Uterus (tissue), 4 donors: ENCODE results near the gene PCDH9. TPM values are rescaled to one million over a fixed set of nuclear protein-coding genes. Genes with fewer than 3 reads are reported as not detected.
"Not testable (repeated sequence)": the region's sequence is repeated elsewhere in the genome, so short reads cannot be mapped to it uniquely, and the experiment has no call there.

Experiments
- DNase-seq, 2 donors: peaks; one replicate each; pipeline ENCODE4 v3.0.0-alpha.2; 2019 to 2020
- H3K27ac ChIP-seq, 2 donors: fragments of 200-600 bp; sonication (generic); 1 replicate in 1 of 2; 2 replicates in 1 of 2; pipeline ENCODE4 v1.5.1; 2016 to 2018
- H3K27me3 ChIP-seq, 2 donors: fragments of 200-600 bp; sonication (generic); one replicate each; pipeline ENCODE4 v1.5.1; 2018 to 2019; ENCODE audit warnings: control low read depth in 1 of 2
- H3K36me3 ChIP-seq, 2 donors: fragments of 200-600 bp; sonication (generic); one replicate each; pipeline ENCODE4 v1.5.1; 2019; ENCODE audit warnings: control low read depth in 1 of 2
- H3K4me1 ChIP-seq, 2 donors: fragments of 200-600 bp; sonication (generic); one replicate each; pipeline ENCODE4 v1.5.1; 2018 to 2019; ENCODE audit warnings: control low read depth in 1 of 2
- H3K4me3 ChIP-seq, 2 donors: fragments of 200-600 bp; sonication (generic); 1 replicate in 1 of 2; 2 replicates in 1 of 2; pipeline ENCODE4 v1.5.1; 2018 to 2019; ENCODE audit warnings: mild to moderate bottlenecking in 1 of 2
- H3K9me3 ChIP-seq, 2 donors: fragments of 200-600 bp; sonication (generic); one replicate each; pipeline ENCODE4 v1.5.1; 2019; ENCODE audit warnings: control low read depth in 1 of 2
- POLR2A ChIP-seq, 2 donors: fragments of 450-650 bp; IDR thresholded peaks; one replicate each; pipeline ENCODE4 v1.6.1; 2016; ENCODE audit warnings: antibody characterized with exemption in 2 of 2, mild to moderate bottlenecking in 1 of 2, moderate library complexity in 1 of 2
- intact Hi-C: fragments of 100-400 bp; cut with DNase I; formaldehyde crosslinking; loops from one replicate; pipeline ENCODE4 v1.15.1; 2023; ENCODE audit warnings: low total_unique reads
- total RNA-seq, 4 donors: library from RNA; depleted of rRNA in 3 of 4; stranded (reverse); fragments of >200 nt in 3 of 4; gene quantifications; one replicate each; pipeline versions ENCODE4 v1.1.0 to v1.2.4, GENCODE V29; 2014 to 2023
- TF ChIP-seq, protein P1 (sequence below), 4 experiments: fragments of 200-600 bp in 2 of 4; fragments of 450-650 bp in 2 of 4; sonication (generic) in 2 of 4; IDR thresholded peaks; one replicate each; pipeline ENCODE4 v1.5.1; 2016 to 2019; ENCODE audit warnings: antibody characterized with exemption in 4 of 4, mild to moderate bottlenecking in 2 of 4, moderate library complexity in 1 of 4
- donor health status: DM: yes; HTN: yes; CAD: no.

Gene PCDH9
- total RNA-seq, 4 donors from 2014 or later, result 0.51 to 45.7 (median 2.1) TPM

DNA sequence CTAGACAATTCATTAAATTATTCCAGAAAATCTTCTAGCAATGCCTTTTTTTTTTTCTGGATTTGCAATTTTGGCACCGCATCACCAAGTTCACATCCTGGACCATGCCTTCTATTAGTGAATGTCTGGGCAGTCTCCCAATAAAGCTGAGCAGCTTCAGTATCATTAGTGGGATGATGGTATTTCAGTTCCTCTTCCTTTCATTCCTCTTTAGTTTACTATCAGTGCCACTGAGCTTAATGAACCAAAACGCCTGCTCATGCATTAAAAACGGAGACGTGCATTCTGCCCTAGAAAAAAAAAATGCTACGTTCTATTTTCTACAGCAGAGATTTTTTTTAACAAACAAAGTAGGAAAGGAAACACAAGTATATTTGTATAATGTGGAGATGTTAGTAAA, 343.0 kb downstream of the PCDH9 start:
- TF ChIP-seq, protein P1, sequence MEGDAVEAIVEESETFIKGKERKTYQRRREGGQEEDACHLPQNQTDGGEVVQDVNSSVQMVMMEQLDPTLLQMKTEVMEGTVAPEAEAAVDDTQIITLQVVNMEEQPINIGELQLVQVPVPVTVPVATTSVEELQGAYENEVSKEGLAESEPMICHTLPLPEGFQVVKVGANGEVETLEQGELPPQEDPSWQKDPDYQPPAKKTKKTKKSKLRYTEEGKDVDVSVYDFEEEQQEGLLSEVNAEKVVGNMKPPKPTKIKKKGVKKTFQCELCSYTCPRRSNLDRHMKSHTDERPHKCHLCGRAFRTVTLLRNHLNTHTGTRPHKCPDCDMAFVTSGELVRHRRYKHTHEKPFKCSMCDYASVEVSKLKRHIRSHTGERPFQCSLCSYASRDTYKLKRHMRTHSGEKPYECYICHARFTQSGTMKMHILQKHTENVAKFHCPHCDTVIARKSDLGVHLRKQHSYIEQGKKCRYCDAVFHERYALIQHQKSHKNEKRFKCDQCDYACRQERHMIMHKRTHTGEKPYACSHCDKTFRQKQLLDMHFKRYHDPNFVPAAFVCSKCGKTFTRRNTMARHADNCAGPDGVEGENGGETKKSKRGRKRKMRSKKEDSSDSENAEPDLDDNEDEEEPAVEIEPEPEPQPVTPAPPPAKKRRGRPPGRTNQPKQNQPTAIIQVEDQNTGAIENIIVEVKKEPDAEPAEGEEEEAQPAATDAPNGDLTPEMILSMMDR (IDR thresholded peaks at IDR 0.05), result no peak
- no peak for TF ChIP-seq POLR2A (IDR thresholded peaks at IDR 0.05)
- Histone ChIP-seq H3K36me3 (no peaks in the 10 kb centered on the region), H3K4me1 (no peaks in the 10 kb centered on the region), H3K4me3 (no peak overlapping the region), H3K27me3 (no peaks in the 10 kb centered on the region), H3K9me3 (no peaks in the 10 kb centered on the region), H3K27ac (no peak overlapping the region)
- intact Hi-C loops, result no loop called here
- DNase-seq, result no peak

DNA sequence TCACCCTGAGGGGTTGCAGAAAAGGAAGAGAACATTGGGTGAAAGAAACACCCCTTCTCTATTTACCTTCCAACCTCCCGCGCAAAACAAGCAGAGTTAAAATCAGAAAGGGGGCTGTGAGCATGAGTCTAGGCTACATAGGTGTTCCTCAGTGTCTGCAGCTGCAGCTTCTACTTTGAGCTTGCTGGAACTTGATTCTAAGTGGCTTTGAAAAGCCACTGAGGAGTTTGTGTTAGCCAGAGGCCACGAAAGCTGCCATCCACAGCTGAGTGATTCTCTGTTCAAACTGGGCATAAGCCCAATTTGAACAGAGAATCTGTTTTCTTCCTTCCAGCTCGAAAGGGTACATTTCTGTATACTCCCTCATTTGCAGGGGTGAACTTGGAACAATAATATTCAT, 343.9 kb downstream of the PCDH9 start:
- no peak for DNase-seq
- Histone ChIP-seq H3K9me3 (no peaks in the 10 kb centered on the region), H3K27ac (no peak overlapping the region), H3K36me3 (no peaks in the 10 kb centered on the region), H3K27me3 (no peaks in the 10 kb centered on the region), H3K4me3 (no peak overlapping the region), H3K4me1 (no peaks in the 10 kb centered on the region)
- intact Hi-C loops, result no loop called here
- no peak for TF ChIP-seq POLR2A (IDR thresholded peaks at IDR 0.05)
- TF ChIP-seq, protein P1 (IDR thresholded peaks at IDR 0.05), result no peak

DNA sequence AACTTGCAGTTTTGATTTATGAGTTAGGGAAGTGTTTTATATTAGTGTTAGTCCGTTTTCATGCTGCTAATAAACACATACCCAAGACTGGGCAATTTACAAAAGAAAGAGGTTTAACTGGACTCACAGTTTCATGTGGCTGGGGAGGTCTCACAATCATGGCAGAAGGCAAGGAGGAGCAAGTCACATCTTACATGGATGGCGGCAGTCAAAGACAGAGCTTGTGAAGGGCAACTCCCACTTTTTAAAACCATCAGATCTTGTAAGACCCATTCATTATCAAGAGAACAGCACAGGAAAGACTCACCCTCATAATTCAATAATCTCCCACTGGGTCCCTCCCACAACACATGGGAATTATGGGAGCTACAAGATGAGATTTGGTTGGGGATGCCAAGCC, 349.0 kb downstream of the PCDH9 start:
- H3K4me1 ChIP-seq, H3K9me3 ChIP-seq, H3K27me3 ChIP-seq, DNase-seq, H3K27ac ChIP-seq, intact Hi-C loops, H3K4me3 ChIP-seq, H3K36me3 ChIP-seq: not testable (repeated sequence)

DNA sequence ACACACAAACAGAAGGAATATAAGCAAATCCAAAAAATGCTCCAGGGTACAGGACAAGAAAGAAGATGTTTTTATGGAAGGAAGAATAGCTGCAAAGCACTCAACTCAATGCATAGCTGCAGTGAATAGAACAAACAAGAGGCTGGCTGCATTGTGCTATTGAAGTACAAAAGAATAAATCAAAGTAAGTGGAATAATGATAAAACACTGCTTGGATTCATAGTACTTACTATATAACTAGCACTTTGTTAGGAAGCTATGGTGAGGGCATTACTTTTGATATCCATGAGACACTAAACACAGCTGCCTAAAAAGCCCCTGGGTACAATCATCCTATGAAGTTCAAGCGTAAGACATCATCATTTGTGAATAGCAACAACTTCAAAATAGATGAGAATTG, 350.1 kb downstream of the PCDH9 start:
- Histone ChIP-seq H3K36me3 (no peaks in the 10 kb centered on the region), H3K4me3 (no peak overlapping the region), H3K4me1 (no peaks in the 10 kb centered on the region), H3K27ac (no peak overlapping the region), H3K27me3 (no peaks in the 10 kb centered on the region), H3K9me3 (no peaks in the 10 kb centered on the region)
- intact Hi-C loops, result no loop called here
- DNase-seq, result no peak
- no peak for TF ChIP-seq POLR2A (IDR thresholded peaks at IDR 0.05)
- TF ChIP-seq, protein P1 (IDR thresholded peaks at IDR 0.05), result no peak

DNA sequence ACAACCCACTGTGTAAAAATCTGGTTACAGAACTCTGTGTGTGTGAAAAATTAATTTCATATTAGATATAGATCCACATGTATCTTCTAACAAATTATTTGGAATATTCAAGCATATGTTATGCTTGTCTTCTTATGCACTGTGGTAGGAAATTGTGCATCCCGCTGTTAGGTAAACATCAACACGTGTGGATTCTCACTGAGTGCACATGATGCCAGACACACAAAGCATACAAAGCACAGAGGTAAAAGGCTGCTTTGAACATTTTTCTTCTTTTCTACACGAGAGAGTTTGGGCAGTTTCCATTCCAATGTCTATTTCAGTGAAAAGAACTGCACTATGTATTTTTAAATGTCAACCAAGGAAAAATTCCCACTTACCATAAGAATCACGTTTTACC, 354.9 kb downstream of the PCDH9 start:
- Histone ChIP-seq H3K9me3 (no peaks in the 10 kb centered on the region), H3K4me1 (no peaks in the 10 kb centered on the region), H3K36me3 (no peaks in the 10 kb centered on the region), H3K4me3 (no peak overlapping the region), H3K27me3 (no peaks in the 10 kb centered on the region), H3K27ac (no peak overlapping the region)
- DNase-seq, result no peak
- intact Hi-C loops, result no loop called here
- no peak for TF ChIP-seq POLR2A (IDR thresholded peaks at IDR 0.05)
- TF ChIP-seq, protein P1 (IDR thresholded peaks at IDR 0.05), result no peak

DNA sequence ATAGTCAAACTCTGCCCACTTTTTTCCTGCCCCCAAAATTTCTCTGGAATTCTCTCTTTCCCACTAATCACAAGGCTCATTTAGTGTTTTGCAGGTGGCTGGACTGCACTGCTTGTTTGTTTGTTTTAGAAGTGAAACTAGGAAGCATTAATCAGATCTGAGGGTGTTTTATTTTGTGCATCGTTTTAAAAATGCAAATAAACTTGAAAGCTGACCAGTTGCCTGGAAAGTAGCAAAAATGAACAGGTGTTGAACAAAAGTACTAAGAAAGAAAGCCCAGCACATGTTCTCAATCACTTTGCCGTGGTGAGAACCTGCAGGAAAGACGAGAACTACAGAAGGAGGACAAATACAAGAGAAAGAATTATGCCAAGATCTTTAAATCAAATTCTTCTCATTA, 365.5 kb downstream of the PCDH9 start:
- H3K4me3 ChIP-seq, result no peak overlapping the region
- TF ChIP-seq, protein P1 (IDR thresholded peaks at IDR 0.05), result no peak
- TF ChIP-seq POLR2A (IDR thresholded peaks at IDR 0.05), result no peak
- no peak overlapping the region for H3K27ac ChIP-seq
- DNase-seq, result no peak
- H3K27me3 ChIP-seq, result no peaks in the 10 kb centered on the region
- no peaks in the 10 kb centered on the region for H3K4me1 ChIP-seq
- no peaks in the 10 kb centered on the region for H3K36me3 ChIP-seq
- intact Hi-C loops, result no loop called here
- no peaks in the 10 kb centered on the region for H3K9me3 ChIP-seq
